Measurements from ENCODE around the gene NEFH.

The NEFH gene

DNA sequence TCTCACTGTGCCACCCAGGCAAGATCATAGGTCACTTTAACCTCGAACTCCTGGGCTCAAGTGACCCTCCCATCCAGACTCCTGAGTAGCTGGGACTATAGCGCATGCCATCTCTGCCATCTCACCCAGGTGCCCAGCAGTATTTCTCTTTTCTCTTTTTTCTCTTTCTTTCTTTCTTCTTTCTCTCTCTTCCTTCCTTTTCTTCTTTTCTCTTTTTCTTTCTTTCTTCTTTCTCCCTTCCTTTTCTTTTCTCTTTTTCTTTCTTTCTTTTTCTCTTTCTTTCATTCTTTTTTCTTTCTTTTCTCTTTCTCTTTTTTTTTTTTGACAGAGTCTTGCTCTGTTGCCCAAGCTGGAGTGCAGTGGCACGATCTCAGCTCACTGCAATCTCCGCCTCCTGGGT, 28.2 kb upstream of the NEFH start:
- DNase-seq (ENCODE audit: extremely low read depth, low read depth), result no peak
- TF ChIP-seq, protein P1, sequence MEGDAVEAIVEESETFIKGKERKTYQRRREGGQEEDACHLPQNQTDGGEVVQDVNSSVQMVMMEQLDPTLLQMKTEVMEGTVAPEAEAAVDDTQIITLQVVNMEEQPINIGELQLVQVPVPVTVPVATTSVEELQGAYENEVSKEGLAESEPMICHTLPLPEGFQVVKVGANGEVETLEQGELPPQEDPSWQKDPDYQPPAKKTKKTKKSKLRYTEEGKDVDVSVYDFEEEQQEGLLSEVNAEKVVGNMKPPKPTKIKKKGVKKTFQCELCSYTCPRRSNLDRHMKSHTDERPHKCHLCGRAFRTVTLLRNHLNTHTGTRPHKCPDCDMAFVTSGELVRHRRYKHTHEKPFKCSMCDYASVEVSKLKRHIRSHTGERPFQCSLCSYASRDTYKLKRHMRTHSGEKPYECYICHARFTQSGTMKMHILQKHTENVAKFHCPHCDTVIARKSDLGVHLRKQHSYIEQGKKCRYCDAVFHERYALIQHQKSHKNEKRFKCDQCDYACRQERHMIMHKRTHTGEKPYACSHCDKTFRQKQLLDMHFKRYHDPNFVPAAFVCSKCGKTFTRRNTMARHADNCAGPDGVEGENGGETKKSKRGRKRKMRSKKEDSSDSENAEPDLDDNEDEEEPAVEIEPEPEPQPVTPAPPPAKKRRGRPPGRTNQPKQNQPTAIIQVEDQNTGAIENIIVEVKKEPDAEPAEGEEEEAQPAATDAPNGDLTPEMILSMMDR (IDR thresholded peaks at IDR 0.05; ENCODE audit: low read depth, low read length), result no peak

DNA sequence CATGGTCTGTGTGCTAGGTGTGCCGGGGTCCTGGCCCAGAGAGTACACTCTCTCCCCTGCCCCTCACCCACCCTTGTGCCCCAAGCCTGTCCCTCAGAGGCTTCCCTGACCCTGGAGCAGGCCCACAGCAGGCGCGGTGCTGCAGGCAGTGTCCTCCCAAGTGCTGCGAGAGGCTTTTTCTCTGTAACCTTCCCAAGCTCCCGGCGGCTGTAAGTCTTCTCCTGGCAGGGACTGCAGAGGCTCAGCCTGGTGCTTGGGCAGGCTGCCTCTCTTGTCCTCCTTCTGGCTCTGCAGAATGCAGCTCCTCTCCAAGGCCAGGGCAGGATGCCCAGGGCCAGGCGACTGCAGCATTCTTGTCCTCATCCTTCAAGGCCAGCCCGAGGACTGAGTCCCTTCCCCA, 25.7 kb upstream of the NEFH start:
- no peak for DNase-seq (ENCODE audit: extremely low read depth, low read depth)
- TF ChIP-seq, protein P1 (IDR thresholded peaks at IDR 0.05; ENCODE audit: low read depth, low read length), result no peak

DNA sequence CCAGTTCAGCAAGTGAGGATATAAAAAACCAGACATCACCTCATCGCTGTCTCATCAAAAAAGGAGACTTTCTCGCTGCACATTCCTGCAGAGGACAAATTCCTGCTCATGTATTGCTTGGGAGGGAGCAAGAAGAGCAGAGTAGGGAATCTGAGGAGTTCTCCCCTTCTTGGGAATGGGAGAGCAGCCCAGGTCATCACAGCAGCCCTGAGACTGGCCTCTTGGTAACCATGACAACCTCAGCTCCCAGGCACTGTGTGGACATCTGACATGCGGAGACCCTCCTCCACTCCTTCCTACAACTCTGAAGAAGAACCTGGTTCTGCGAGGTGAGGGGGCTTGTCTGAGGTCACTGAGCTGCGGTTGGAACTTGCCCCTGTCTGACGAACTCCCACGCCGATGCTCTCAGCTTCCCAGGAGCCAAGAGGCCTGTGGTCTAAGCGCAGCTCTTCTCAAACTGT, 23.8 kb upstream of the NEFH start:
- no peak for DNase-seq (ENCODE audit: extremely low read depth, low read depth)
- TF ChIP-seq, protein P1 (IDR thresholded peaks at IDR 0.05; ENCODE audit: low read depth, low read length), result no peak

DNA sequence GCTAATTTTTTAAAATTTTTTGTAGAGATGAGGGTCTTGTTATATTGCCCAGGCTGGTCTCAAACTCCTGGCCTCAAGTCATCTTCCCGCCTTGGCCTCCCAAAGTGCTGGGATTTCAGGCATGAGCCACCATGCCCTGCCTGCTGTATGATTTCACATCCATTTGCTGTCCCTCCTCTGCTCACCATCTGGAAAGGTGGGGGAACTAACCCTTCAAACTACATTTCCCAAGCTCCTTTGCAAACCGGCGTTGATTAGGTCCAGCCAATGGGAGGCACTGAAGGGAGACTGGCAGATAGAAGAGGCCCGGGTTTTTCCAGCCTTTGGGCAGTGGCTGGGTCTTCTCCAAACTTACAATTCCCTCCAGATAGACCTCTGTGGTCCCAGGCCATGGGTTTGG, 22.3 kb upstream of the NEFH start:
- TF ChIP-seq, protein P1 (IDR thresholded peaks at IDR 0.05; ENCODE audit: low read depth, low read length), result no peak
- DNase-seq (ENCODE audit: extremely low read depth, low read depth), result no peak

DNA sequence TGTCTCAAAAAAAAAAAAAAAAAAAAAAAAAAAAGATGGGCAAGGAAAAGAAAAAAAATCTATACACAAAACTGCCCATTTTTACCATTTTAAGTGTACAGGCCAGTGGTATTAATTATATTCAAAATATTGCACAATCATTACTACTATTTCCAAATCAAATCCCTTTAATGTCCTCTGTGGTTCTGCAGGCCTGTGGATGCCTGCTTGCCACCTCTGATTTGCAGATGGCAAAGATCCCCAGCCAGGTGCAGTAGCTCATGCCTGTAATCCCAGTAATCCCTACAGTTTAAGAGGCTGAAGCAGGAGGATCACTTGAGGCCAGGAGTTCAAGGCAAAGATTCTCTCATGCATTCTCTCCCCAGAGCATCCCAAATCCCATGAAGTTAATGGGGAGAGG, 21.5 kb upstream of the NEFH start:
- DNase-seq (ENCODE audit: extremely low read depth, low read depth), result no peak
- TF ChIP-seq, protein P1 (IDR thresholded peaks at IDR 0.05; ENCODE audit: low read depth, low read length), result no peak

DNA sequence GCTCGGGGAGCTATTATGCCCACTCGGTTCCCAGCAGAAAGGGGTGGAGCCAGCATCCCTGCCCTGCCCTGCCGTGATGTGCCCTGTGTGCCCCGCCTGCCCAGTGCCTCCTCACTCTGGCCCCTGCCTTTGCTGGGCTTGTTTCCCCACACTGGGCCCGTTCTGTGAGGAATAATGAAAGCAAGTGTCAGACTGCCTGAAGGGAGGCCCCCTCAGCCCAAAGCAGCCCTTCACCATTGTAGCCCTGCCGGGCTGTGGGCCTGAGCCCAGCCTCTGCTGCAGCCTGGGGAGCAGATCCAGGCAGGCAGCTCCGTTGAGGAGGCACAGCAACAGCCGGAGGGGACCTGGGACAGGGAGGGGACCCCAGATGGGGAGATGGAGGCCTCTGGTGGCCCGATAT, 20.2 kb upstream of the NEFH start:
- TF ChIP-seq, protein P1 (IDR thresholded peaks at IDR 0.05; ENCODE audit: low read depth, low read length), result no peak

DNA sequence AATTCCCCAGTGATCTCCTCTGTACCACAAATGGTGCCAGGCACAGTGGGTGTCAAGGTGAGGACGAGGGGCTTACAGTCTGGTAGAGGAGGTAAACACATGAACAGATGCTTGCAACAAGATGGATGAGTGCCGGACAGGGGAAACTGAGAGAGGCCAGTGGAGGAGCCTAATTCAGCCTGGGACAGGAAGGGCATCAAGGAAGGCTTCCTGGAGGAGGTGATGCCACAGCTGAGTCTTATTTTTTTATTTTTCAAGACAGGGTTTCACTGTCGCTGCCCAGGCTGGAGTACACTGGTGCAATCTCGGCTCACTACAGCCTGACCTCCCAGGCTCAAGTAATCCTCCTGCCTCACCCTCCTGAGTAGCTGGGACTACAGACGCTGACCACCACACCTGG, 18.8 kb upstream of the NEFH start:
- DNase-seq (ENCODE audit: extremely low read depth, low read depth), result no peak
- TF ChIP-seq, protein P1 (IDR thresholded peaks at IDR 0.05; ENCODE audit: low read depth, low read length), result no peak

More for the DNA sequence above, 20.2 kb upstream of the NEFH start:
- DNase-seq (ENCODE audit: extremely low read depth, low read depth), result no peak

Measured in AG09319 (cell line).